GM12878 (cell line): ENCODE results near the gene RARB. TPM values are rescaled to one million over a fixed set of nuclear protein-coding genes. Genes with fewer than 3 reads are reported as not detected.

ENCODE experiments used
- ATAC-seq: fragments of 200-7000 bp; cut with Tn5 transposase; 3 replicates; pipeline ENCODE4 v1.9.1; 2020; ENCODE audit warnings: mild to moderate bottlenecking, moderate library complexity
- BruUV-seq: library from RNA; stranded (reverse); fragments of 400-500 nt; replicated peaks from 2 replicates; lab custom pipeline; 2021; lab: Mats Ljungman, UMichigan
- CTCF ChIA-PET: fragments of 300-600 bp; sonication (Branson Sonifier 250); formaldehyde crosslinking; extraction: SDS; loops from one replicate; lab custom pipeline; 2021; ENCODE audit warnings: inconsistent platforms; lab: Yijun Ruan, JAX
- POLR2A ChIA-PET: fragments of 350-600 bp; formaldehyde crosslinking; extraction: SDS; loops from one replicate; lab custom pipeline; 2021; ENCODE audit warnings: inconsistent platforms; lab: Charles Lee
- RAD21 ChIA-PET: fragments of 300-600 bp; sonication (Branson Sonifier 250); formaldehyde crosslinking; loops from one replicate; lab custom pipeline; 2023; ENCODE audit warnings: antibody characterized with exemption; ENCODE audit not compliant: unreplicated experiment; lab: Charles Lee
- SMC1A ChIA-PET: fragments of 300-600 bp; sonication (Branson Sonifier 250); formaldehyde crosslinking; loops from one replicate; lab custom pipeline; 2023; ENCODE audit not compliant: unreplicated experiment, uncharacterized antibody; lab: Charles Lee
- DNase-seq: peaks from one replicate; pipeline ENCODE4 v3.0.0-alpha.2; 2011; ENCODE audit warnings: low read depth, low spot score
- FAIRE-seq: peaks from 3 replicates; lab custom pipeline; 2011; peaks lifted over from hg19 to GRCh38; lab: Jason Lieb, UNC
- H2AFZ ChIP-seq: 2 replicates; pipeline ENCODE4 v1.6.0; 2011; ENCODE audit warnings: low read depth, low read length, control low read depth; ENCODE audit not compliant: control insufficient read depth
- H3K27ac ChIP-seq: 2 replicates; pipeline ENCODE4 v1.5.1; 2011; ENCODE audit warnings: control low read depth; ENCODE audit not compliant: control insufficient read depth, insufficient read depth
- H3K27me3 ChIP-seq, 2 experiments: replicated peaks in 1 of 2; 2 replicates each; pipeline versions ENCODE4 v1.6.0 to v1.6.1; 2011; ENCODE audit warnings: low read length in 1 of 2; ENCODE audit not compliant: control insufficient read depth in 2 of 2, insufficient read depth in 2 of 2
- H3K36me3 ChIP-seq, 2 experiments: 2 replicates each; pipeline ENCODE4 v1.5.1; 2011; ENCODE audit warnings: low read length in 1 of 2; ENCODE audit not compliant: control insufficient read depth in 2 of 2, insufficient read depth in 2 of 2
- H3K4me1 ChIP-seq: 2 replicates; pipeline ENCODE4 v1.6.1; 2011; ENCODE audit warnings: mild to moderate bottlenecking, low read length, moderate library complexity, mixed read lengths; ENCODE audit not compliant: control insufficient read depth, insufficient read depth
- H3K4me2 ChIP-seq: 2 replicates; pipeline ENCODE4 v1.6.0; 2011; ENCODE audit warnings: control low read depth; ENCODE audit not compliant: control insufficient read depth, insufficient read depth
- H3K4me3 ChIP-seq: fragments of 200-600 bp; sonication (generic); 2 replicates; pipeline ENCODE4 v1.5.1; 2016
- H3K79me2 ChIP-seq: 2 replicates; pipeline ENCODE4 v1.6.0; 2011; ENCODE audit warnings: low read length; ENCODE audit not compliant: control insufficient read depth, insufficient read depth
- H3K9ac ChIP-seq: 2 replicates; pipeline ENCODE4 v1.8.0; 2011; ENCODE audit warnings: low read length, control low read depth, mixed read lengths; ENCODE audit not compliant: control insufficient read depth, insufficient read depth
- H3K9me3 ChIP-seq: replicated peaks from 3 replicates; pipeline ENCODE4 v1.5.1; 2011; ENCODE audit warnings: mild to moderate bottlenecking, low read length; ENCODE audit not compliant: control insufficient read depth, insufficient read depth
- H4K20me1 ChIP-seq: 2 replicates; pipeline ENCODE4 v1.6.0; 2011; ENCODE audit not compliant: control insufficient read depth, insufficient read depth
- CBFB ChIP-seq: IDR thresholded peaks from 2 replicates; pipeline ENCODE4 v1.6.1; 2016; ENCODE audit warnings: antibody characterized with exemption, low read depth
- CBX5 ChIP-seq: sonication (generic); IDR thresholded peaks from 2 replicates; pipeline ENCODE4 v1.6.1; 2016; ENCODE audit warnings: low read depth, moderate library complexity, mild to moderate bottlenecking, inconsistent platforms
- E2F4 ChIP-seq: IDR thresholded peaks from 2 replicates; pipeline ENCODE4 v1.6.1; 2012; ENCODE audit warnings: low read depth, low read length, improper control_type of control experiment
- ESRRA ChIP-seq: IDR thresholded peaks from 2 replicates; pipeline ENCODE4 v1.6.1; 2012; ENCODE audit warnings: mild to moderate bottlenecking, low read length, improper control_type of control experiment
- FOXM1 ChIP-seq: IDR thresholded peaks from 2 replicates; pipeline ENCODE4 v1.6.1; 2012; ENCODE audit warnings: low read depth, mild to moderate bottlenecking, inconsistent platforms, low read length, moderate library complexity
- HDAC2 ChIP-seq: fragments of 200-600 bp; sonication (generic); IDR thresholded peaks from 2 replicates; pipeline ENCODE4 v1.6.1; 2017
- IRF3 ChIP-seq: fragments of 450-650 bp; IDR thresholded peaks from 2 replicates; pipeline ENCODE4 v1.6.1; 2014; ENCODE audit warnings: mild to moderate bottlenecking
- LARP7 ChIP-seq: fragments of 450-650 bp; IDR thresholded peaks from 2 replicates; pipeline ENCODE4 v1.6.1; 2017; ENCODE audit warnings: mild to moderate bottlenecking
- MEF2B ChIP-seq: fragments of 450-650 bp; IDR thresholded peaks from 2 replicates; pipeline ENCODE4 v1.6.1; 2018; ENCODE audit warnings: mild to moderate bottlenecking, moderate library complexity; ENCODE audit not compliant: partially characterized antibody, poor library complexity, severe bottlenecking
- MTA2 ChIP-seq: fragments of 450-650 bp; IDR thresholded peaks from 2 replicates; pipeline ENCODE4 v1.6.1; 2016; ENCODE audit warnings: low read depth, mild to moderate bottlenecking, moderate library complexity
- MYB ChIP-seq: fragments of 150-350 bp; IDR thresholded peaks from 2 replicates; pipeline ENCODE4 v1.6.1; 2014; ENCODE audit warnings: mild to moderate bottlenecking, low read depth, low read length, borderline replicate concordance
- NR2C2 ChIP-seq: IDR thresholded peaks from 2 replicates; pipeline ENCODE4 v1.6.1; 2011; ENCODE audit warnings: borderline replicate concordance, low read depth; ENCODE audit not compliant: control insufficient read depth, insufficient read length
- PML ChIP-seq: IDR thresholded peaks from 2 replicates; pipeline ENCODE4 v1.6.1; 2012; ENCODE audit warnings: low read length, inconsistent platforms
- SREBF1 ChIP-seq: IDR thresholded peaks from 2 replicates; pipeline ENCODE4 v1.6.1; 2012; ENCODE audit warnings: mild to moderate bottlenecking, low read length
- ZBED1 ChIP-seq: IDR thresholded peaks from 2 replicates; pipeline ENCODE4 v1.6.1; 2016; ENCODE audit warnings: borderline replicate concordance
- ZBTB33 ChIP-seq: fragments of 450-650 bp; IDR thresholded peaks from 2 replicates; pipeline ENCODE4 v1.6.1; 2017; ENCODE audit warnings: mild to moderate bottlenecking
- ZBTB4 ChIP-seq: fragments of 450-650 bp; formaldehyde crosslinking; IDR thresholded peaks from 2 replicates; pipeline ENCODE4 v1.4.0; 2022; ENCODE audit warnings: mild to moderate bottlenecking, moderate library complexity
- in situ Hi-C: fragments of 300-500 bp; cut with MboI; formaldehyde crosslinking; loops from 9 replicates; pipeline ENCODE4 v1.14.3; 2018; ENCODE audit warnings: mixed read lengths
- intact Hi-C: fragments of 100-400 bp; cut with micrococcal nuclease; formaldehyde crosslinking; loops from one replicate; pipeline ENCODE4 v1.14.2; 2022; ENCODE audit not compliant: unreplicated experiment
- polyA plus RNA-seq, 11 experiments: library from polyadenylated mRNA; depleted of rRNA in 4 of 11; unstranded in 6 of 11; stranded (reverse) in 5 of 11; fragments of >200 nt; fragmentation: Nextera tagmentation in 4 of 11; fragmentation: Illumina TruSeq in 1 of 11; extraction: Ambion mirVana in 4 of 11; extraction: Trizol in 1 of 11; gene quantifications; 1 replicate in 1 of 11; 2 replicates in 10 of 11; pipeline versions ENCODE4 v1.2.1 to v1.2.3, GENCODE V29; 2011 to 2016; ENCODE audit warnings: inconsistent platforms in 2 of 11, missing spikeins in 2 of 11, low read depth in 1 of 11
- total RNA-seq, 4 experiments: library from RNA; depleted of rRNA in 3 of 4; stranded (reverse); fragments of >200 nt in 3 of 4; fragmentation: Illumina TruSeq in 1 of 4; extraction: Trizol in 1 of 4; gene quantifications; 2 replicates each; pipeline versions ENCODE4 v1.2.1 to v1.2.3, GENCODE V29; 2013 to 2021

RARB gene
- total and polyA plus RNA-seq, 10 of the 15 experiments (the other 5 are each of a cell fraction or from before 2014, with no cell fraction given), result 0.05 to 0.06 TPM; not detected in 8

GRCh38 chr3:25531971-25532370, 103.9 kb downstream of the RARB start:
- Histone ChIP-seq H4K20me1 (no peaks in the 10 kb centered on the region), H3K4me1 (no peaks in the 10 kb centered on the region), H3K4me3 (no peak overlapping the region), H3K27me3 (no peaks in the 10 kb centered on the region; a peak in 1 of 4 replicates), H3K36me3 (no peaks in the 10 kb centered on the region), H3K79me2 (no peaks in the 10 kb centered on the region), H3K9ac (no peak overlapping the region), H3K9me3 (no peaks in the 10 kb centered on the region), H3K27ac (no peak overlapping the region), H3K4me2 (no peak overlapping the region), H2AFZ (no peak overlapping the region)
- BruUV-seq, result no TSS peak
- CTCF ChIA-PET, result interaction anchor here (0.6 to 2.1 kb wide), 5 partner anchors 10 to 1181 kb away, joined by 3 to 11 read pairs (median 5); no protein-coding TSS in a partner anchor
- ATAC-seq, result no peak
- FAIRE-seq, result no peak
- DNase-seq, result no peak
- SMC1A ChIA-PET, result interaction anchor here (0.6 to 0.9 kb wide), 3 partner anchors 9 to 166 kb away, joined by 3 to 4 read pairs (median 3); no protein-coding TSS in a partner anchor
- TF ChIP-seq SREBF1, result no peak
- no peak for TF ChIP-seq E2F4
- TF ChIP-seq ZBTB33, result no peak
- TF ChIP-seq LARP7, result no peak
- TF ChIP-seq HDAC2, result no peak
- no peak for TF ChIP-seq PML
- TF ChIP-seq MYB, result no peak
- TF ChIP-seq ESRRA, result no peak
- TF ChIP-seq ZBED1, result no peak
- no peak for TF ChIP-seq ZBTB4 (CRISPR knock-in tag)
- no peak for TF ChIP-seq FOXM1
- TF ChIP-seq CBFB, result no peak
- TF ChIP-seq NR2C2, result no peak
- no peak for TF ChIP-seq MTA2
- no peak for TF ChIP-seq MEF2B
- TF ChIP-seq CBX5, result no peak
- TF ChIP-seq IRF3, result no peak
- POLR2A ChIA-PET, result interaction anchor here (0.7 kb wide), 1 partner anchor 59 kb away, joined by 7 read pairs; no protein-coding TSS in a partner anchor
- in situ Hi-C loops (no loop called here), intact Hi-C loops (no loop called here)
- RAD21 ChIA-PET, result no interaction called here
